Stimulated activated CD8-positive, alpha-beta memory T cell treated with anti-CD3 and anti-CD28 coated beads, Interleukin-4, amount 100 ng/mL, for 48 hours (primary cell): Measurements from ENCODE around the gene EFNA1.
"Not testable (repeated sequence)": the region's sequence is repeated elsewhere in the genome, so short reads cannot be mapped to it uniquely, and the experiment has no call there.

ENCODE experiments used
- DNase-seq: peaks from one replicate; pipeline ENCODE4 v3.0.0-alpha.2; 2020

The EFNA1 gene

DNA sequence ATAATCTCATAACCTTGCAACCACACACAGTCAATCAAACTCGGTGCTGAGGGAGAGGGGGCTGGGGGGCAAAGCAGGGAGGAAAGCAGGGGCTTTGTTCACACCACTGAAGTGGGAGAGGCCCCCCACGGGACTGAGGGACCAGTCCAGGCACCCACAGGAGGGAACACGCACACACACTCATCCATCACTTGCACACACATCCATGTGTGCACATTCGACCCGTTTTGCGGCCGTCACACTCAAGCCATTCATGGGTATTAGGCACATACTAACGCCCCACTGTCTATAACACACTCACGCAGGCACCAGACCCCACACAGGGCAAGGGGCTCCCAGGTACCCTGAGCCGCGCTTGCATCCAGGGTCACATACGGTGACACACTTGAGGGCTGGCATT lies 35.0 kb upstream of the EFNA1 start:
- DNase-seq, result no peak

DNA sequence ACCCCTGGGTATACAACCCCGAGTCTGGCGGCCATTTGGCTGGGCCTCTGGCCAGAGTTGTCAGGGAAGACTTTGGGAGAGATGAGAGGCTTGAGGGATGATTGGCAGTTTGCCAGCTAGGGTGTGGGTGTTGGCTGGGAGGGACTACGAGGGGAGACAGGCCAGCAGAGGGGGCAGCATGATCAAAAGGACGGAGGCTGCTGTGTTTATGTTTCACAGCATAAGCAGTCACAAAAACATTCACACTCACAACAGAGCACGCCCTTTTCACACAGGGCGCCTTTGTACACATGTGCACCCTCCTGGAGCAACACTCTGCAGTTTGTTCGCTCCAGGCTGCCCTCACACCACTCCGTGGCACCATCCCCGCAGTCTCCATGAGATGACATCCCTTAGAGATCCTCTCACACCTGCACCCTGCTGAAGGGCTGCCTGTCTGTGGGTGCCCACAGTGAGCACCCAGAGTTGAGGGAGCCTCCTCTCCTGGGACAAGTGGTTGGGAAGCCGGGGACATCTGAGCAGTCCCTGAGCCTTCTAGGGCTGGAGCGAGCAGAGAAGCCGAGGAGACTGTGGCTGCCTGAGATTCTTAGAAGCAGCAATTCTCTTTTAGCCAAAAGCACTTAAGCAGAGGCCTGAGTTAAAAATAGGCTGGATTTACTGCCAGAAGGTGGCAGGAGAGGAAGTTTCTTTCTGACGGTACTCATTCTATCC lies 33.6 kb upstream of the EFNA1 start:
- DNase-seq, result no peak

DNA sequence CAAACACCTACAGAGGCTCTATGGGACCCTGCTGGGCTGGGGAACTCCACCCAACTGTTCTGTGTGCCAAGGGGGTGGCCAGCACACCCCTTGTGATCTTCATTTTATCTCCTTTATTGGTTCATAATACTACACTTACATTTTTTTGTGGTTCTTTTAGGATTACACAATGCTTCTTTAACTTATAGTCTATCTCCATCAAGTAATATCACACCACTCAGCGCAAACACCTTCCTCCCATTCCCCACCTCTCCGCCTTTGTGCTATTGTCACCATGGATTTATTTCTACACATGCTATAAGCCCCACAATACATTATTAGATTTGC lies 33.1 kb upstream of the EFNA1 start:
- DNase-seq, result no peak

DNA sequence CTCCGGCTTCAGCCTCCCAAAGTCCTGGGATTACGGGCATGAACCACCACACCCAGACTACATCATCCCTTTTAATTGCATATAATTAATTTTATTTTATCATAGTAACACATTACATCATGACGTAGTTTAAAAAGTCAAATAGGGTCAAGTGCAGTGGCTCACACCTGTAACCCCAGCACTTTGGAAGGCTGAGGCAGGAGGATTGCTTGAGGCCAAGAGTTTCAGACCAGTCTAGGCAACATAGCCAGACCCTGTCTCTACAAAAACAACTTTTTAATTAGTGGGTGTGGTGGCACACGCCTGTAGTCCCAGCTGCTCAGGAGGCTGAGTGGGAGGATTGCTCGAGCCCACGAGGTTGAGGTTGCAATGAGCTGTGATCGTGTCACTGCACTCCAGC lies 28.3 kb upstream of the EFNA1 start:
- DNase-seq, result no peak

DNA sequence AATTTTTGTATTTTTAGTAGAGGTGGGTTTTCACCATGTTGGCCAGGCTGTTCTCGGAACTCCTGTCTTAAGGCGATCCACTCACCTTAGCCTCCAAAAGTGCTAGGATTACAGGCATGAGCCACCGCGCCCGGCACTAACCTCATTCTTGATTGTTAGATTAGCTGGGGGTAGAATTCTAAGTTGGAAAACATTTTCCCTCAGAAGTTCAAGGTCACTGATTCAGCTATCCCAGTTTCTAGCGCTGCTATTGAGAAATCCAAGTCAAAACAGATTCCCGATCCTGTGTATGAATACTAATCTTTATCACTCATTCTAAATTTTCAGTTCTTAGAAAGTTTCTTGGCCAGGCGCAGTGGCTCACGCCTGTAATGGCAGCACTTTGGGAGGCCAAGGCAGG lies 24.4 kb upstream of the EFNA1 start:
- no peak for DNase-seq

DNA sequence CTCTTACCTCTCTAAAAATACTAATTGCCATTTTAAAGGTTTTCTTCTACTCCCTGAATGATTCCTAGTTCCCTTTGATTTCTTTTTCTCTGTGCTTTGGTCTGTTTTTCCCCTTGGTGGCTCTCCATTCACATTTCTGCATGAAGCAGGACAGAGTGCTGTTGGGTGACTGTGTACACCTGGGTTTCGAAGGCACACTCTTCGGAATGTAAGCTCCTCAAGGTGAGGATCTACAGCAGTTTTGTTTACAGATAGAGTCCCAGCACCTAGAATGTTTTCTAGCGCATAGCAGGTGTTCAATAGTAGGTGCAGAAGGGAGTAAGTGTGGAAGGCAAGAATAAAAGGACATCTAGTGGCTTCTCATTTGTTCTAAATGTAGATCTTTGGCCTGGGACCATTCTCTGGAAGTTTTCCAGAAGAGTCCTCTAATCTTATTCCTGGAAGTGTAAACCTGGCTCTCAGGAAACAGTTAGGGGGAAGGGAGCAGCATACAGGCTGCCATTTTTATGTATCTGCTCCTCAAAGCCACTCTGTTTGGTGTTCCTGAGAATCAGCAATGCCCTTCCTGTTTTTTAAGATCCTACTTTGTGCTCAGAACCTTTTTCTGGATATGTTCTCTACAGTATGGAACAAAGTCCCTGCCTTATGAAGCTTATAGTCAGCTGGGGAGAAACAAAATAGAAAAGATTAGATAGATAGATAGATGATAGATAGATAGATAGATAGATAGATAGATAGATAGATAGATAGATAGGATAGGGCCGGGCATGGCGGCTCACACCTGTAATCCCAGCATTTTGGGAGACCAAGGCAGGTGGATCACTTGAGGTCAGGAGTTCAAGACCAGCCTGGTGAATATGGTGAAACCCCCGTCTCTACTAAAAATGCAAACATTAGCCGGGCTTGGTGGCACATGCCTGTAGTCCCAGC lies 22.8 kb upstream of the EFNA1 start:
- DNase-seq, result no peak

DNA sequence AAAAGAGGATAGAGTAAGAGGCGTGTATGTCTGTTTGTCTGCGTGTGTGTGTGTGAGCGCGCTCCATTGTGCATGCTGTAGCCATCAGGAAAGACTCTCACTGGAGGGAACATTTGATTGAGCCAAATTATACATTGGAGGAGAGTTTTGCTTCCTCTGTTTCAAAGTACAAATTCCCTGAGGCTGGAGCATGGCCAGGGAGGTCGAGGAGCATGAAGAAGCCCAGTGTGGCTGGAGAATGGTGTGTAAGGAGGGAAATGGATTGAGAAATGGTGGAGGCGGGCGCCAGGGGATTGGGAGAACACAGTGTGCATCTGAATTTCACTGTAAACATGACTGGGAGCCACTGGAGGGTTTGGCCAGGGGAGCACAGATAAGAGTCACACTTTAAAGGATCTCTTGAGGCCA lies 22.1 kb upstream of the EFNA1 start:
- no peak for DNase-seq

DNA sequence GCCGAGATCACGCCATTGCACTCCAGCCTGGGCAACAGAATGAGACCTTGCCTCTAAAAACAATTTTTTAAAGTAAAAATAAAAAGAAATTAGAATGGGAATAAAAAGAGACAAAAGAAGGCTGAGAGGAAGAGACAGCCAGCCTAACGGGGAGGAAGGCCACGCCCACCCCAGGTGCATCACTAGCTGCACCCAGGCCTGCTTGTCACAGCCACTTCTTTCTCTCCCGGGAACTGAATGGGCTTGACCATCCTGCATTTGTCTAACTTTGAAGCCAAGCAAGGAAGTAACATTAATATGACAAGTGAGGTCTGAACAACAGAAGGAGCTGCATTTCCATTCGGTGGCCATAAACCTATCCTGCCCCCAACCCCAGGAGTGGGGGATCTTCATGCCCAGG lies 20.8 kb upstream of the EFNA1 start:
- DNase-seq, result no peak

DNA sequence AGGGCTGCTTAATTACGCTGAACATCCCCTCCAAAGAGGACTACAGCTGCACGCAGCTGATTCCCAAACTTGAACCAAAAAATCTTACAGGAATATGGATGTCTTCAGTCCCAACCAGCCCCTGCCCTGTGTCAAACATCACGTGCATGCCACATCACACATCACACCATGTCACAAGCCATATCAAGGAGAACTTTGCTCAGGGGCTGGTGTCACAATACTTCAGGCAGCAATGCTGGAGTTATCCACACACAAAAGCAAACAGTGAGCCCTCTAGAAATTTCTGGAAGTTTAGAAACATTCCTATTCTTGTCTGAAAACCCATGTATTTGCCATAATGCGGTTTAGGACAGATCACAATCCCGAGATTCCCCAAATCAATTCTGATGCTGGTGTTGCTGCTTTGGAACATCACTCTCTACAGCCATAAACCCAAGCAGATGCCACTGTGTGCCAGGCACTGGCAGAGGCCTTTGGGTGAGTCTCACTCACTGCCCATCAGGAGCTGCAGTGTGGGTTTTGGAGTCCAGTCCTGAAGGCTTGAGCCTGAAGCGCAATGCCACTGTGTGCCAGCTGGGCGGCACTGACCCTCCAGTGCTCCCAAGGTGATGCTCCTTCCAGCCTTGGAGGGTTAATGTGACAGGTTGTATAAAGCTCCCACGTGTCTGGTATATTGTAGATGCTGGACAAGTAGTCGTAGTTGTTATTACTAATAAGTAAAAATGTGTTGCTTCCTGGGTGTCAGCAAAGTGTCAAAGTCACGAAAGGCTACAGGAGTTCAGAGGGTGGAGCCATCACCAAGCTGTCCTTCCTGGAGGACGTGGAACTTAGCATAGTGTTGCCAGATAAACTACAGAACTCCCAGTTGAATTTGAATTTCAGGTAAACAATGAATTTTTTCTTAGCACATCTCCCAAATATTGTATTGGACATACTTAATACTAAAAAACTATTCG lies 20.1 kb upstream of the EFNA1 start:
- no peak for DNase-seq

DNA sequence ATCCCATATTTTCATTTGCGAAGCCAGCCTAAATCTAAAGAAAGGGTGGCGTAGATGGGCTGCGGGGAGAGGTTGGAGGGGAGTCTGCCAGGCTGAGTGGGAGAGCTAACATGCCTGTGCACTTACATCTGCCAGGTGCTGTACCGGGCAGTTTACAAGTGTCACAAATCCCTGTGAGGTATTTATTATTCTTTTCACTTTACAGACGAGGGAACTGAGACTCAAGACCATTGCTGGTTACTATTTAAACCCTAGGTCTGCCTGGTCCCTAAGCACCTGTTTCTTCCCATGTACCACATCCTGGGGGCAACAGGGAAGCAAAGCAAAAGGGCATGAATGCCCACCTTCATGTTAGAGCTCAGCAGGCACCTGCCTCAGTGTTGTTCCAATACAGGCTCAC lies 19.4 kb upstream of the EFNA1 start:
- no peak for DNase-seq

DNA sequence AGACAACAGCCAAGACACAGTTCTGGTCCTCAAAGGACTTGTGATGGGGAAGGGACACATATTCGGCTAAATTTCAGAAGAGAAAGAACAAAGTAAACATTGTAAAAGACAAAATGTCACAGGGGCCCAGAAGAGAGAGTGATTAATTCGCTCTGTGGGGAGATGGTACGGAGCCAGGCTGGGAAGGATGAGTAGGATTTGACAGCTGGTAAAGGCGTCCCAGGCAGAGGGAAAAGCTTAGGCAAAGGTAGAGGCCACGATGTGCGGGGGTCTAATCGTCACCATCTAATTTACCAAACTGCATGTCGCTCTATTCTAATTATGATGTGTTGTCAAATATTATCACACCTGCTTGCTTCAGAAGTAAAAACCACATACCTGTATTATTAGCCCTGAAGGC lies 17.3 kb upstream of the EFNA1 start:
- no peak for DNase-seq

DNA sequence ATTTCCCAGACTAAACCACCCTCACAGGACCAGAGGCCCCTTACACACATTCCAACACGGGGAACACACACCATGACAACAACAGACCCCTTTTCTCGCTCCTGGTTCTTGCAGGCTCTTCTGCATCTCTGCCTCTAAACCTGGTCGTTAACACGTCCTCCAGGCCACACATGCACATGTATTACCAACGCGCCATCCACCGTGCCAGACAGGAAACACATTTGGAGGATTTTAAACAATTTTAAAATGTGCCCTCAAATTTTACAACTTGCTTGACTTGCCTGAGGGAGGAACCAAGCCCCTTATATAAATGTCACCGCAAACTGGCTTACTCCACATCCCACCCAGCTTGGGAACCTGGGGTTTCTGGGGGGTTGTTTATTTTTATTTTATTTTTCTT lies 16.9 kb upstream of the EFNA1 start:
- no peak for DNase-seq

DNA sequence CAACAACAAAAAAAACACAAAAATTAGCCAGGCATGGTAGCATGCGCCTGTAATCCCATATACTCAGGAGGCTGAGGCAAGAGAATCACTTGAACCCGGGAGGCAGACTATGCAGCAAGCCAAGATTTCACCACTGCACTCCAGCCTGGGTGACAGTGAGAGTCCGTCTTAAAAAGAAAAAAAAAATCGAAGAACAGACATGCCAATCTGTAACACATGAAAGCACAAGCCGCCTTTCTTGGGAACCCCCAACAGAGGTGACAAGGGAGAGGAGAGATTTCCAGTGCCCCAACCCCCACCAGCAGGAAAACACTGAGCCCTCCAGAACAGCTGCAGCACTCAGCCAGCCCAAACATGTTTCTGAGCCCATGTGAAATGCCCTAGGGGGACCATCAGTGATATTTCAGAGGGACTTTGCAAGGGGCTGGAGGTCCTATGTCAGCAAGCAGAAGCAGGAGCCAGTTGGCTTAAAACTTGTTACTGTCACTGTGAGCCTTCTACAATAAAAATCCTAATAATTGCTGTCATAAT lies 14.2 kb upstream of the EFNA1 start:
- no peak for DNase-seq

DNA sequence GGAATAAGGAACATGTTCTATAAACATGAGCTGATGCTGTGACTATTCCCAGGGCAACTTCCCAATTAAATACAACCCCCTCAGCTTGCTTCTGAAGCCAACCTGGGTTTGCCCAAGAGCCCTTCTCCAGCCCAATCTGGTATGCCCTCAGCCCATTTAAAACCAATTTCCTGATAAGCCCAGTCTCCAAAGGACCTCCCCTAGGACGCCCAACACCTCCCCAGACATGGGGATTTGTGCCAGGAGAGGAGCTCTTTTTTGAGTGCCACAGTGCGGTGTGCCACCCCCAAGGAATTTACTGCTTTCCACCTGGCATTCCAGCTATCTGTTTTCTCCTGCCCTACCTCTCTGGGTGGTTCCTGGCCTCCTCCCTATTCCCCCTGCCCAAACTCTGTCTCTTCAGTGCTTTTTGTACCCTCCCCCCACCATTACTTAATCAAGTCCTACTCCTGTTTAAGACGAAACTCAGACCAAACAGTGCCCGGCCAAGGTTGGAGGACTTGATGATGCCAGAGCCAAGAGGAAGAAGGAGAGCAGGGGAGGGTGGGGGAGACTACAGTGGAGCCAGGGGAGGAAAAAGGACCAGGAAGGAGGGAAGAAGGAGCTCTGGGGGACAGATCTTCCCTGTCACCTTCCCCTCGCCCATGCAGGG lies 11.4 kb upstream of the EFNA1 start:
- DNase-seq, result no peak

DNA sequence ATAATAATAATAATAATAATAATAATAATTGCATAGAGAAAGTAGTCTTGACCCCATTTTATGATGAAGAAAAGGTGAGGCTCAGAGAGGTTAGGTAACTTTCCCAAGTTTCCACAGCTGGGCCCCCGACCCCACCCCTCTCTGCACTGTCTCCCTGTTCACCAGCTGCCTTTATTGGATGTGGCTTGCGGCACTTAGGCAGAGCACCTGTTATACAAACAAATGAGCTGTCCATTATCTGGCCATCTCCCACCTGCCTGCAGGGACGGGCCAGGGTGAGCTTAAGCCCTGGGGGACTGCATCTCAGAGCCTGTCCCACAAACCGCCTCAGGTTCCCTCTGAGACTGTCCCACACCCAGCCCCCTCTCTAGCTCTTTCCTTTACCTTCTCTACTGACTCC lies 10.1 kb upstream of the EFNA1 start:
- DNase-seq, result no peak

DNA sequence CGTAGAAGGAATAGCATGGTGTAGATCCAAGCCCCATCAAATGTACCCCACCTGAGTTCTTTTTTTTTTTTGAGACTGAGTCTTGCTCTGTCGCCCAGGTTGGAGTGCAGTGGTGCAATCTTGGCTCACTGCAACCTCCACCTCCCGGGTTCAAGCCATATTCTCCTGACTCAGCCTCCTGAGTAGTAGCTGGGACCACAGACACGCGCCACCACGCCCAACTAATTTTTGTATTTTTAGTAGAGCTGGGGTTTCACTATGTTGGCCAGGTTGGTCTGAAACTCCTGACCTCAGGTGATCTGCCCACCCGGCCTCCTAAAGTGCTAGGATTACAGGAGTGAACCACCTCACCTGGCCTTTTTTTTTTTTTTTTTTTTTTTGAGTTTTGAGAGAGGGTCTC lies 9.6 kb upstream of the EFNA1 start:
- not testable (repeated sequence) for DNase-seq

DNA sequence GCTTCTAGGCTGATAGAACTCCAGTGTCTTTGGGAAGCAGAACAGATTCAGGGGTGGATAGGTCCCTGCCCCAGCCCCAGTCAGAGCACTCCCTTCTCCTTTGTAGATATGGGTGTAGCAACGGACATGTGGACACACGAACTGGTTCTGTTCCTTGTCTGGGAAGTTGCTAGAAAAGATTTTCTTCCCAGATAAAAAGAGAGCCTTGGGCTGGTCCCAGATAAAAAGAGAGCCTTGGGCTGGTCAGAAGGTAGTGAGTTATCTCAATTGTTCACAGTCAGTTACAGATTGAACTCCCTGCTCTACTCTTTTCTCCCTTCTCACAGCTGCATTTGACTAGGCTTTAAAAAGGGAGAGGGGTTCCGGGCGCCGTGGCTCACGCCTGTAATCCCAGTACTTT lies 7.4 kb upstream of the EFNA1 start:
- DNase-seq, result no peak

DNA sequence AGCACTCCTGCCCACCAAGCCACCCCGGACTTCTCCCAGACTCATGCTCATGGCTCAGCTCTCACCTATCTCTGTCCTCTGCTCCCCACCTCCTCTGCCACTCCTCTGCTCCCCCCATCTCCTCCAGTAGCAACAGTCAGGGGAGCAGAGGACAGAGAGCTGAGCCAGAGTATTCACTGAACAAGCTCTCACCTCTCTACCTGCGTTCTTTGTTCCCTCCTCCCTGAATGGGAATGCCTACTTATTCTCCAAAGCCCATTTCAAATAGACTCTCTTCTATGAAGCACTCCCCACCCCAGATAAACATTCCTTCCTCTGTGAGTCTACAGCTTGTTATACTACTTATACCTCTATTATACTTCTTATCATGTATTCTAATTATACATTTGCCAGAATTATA lies 6.4 kb upstream of the EFNA1 start:
- DNase-seq, result no peak

DNA sequence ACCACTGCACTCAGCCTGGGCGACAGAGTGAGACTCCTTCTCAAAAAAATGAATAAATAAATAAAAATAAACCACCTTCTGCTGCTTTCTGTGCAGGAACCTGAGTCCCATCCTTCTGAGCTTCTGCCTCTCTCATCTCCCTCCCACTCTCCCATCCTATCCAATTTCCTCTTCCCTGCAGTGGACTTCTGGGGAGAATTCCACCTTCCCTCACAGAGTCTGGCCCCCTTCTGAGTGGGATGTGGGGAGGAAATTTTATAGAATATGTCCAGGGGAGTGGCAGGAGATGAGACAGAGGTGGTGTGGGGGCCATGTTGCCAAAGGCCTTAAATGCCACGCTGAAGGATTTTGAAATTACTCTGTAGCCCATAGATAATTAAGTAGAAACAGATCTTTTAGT lies 5.4 kb upstream of the EFNA1 start:
- DNase-seq, result no peak

DNA sequence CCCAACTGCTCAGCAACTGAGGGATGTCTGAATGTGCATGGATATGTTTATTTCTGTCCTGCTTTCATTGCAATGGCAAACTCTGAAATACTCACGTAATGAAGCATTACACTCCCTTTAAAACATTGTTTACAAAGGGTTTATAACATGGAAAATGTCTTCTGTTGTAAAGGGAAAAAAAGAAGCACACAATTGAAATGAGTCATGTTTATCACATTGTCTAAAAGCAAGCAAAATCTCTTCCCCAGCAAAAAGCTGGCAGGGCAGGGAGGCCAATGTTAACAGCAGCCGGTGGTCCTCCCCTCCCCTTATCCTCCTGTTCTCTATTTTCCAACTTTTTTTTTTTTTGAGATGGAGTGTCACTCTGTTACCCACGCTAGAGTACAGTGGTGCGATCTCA lies 3.9 kb upstream of the EFNA1 start:
- DNase-seq, result no peak

DNA sequence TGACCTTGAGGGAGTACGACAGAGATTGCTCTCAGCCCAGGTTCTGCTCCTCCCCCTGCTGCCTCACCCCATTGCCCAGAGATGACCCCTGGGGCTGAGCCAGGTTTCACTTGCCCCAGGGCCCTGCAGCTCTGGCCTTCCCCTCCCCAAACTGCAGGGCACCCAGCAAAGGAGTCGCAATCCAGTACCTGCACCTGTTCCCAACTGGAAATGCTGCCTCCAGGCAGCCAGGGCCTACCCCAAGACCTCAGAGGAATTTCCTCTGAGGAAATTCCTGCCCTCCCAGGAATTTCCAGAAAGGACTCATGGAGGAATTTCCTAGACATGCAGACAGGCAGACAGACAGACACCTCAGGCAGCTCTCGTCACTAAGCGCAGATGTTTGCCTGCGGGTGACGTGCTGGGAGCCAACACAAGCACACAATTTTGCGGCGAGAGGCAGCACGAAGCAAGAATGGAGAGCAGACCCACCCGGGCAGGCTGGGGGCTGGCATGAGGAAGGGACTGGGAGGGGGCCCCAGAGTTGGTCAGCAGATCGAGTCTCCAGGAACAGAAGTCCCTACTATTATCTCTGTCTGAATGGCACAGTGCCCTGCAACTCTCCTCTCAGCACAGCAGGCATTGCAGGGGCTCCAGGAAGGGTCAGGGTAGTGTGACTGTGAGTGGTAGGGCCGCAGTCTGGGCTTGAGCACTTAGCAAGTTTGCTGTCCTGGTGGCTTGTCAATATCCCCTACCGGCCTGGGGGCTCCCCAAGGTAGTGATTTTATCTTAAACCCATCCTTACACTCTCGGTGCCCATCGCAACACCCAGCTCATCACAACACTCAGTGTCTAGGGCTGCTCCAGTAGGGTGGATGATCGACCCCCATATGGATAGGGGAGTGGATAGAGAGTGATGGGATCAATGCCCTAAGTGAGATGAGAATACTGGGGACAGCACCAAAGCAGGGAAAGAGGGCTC lies 2.9 kb upstream of the EFNA1 start:
- DNase-seq, result no peak
